Measurements from ENCODE around the gene TH. TPM values are rescaled to one million over a fixed set of nuclear protein-coding genes. Genes with fewer than 3 reads are reported as not detected.

Gene TH
- total and polyA plus RNA-seq, 2 donors, result 0.14 to 0.46 TPM

- no peaks in the 10 kb centered on the region for H3K9me3 ChIP-seq (ENCODE audit: control insufficient read depth in 2 of 2, insufficient read depth in 1 of 2, low read length in 1 of 2)
- DNase-seq (ENCODE audit: low read depth in 6 of 9, low spot score in 9 of 9), result no peak
Observed at GRCh38 chr11:2177076-2177475, 5.5 kb upstream of the TH start.

DNA sequence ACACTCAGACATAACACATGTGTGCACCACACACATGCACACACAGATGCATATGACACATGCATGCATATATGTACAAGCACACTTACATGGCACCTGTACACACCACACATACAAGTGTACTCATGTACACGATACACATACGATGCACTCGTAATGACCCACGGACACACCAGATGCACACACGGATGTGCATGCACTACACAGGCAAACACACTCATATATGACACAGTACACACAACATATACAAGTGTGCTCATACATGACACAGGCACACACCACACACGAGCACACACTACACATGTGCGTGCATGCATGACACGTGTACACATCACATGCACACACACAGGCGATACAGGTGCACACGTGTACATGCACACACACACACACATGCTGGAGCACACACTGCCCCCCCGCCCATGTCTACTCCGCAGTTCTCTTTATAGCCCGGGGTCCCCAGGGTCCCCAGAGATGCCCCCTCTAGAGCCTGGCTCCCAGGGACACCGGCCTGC, 4.8 kb upstream of the TH start:
- H3K4me1 ChIP-seq (ENCODE audit: control insufficient read depth in 2 of 2, insufficient read depth in 2 of 2, low read length in 2 of 2), result no peaks in the 10 kb centered on the region
- DNase-seq (ENCODE audit: low read depth in 6 of 9, low spot score in 9 of 9), result no peak
- WGBS, result 97% methylated on average over 14 of the region's 14 CpGs

More at GRCh38 chr11:2177076-2177475, 5.5 kb upstream of the TH start:
- Histone ChIP-seq H3K36me3 (ENCODE audit: control insufficient read depth in 2 of 2, insufficient read depth in 2 of 2, low read length in 1 of 2) (no peaks in the 10 kb centered on the region), H3K27ac (ENCODE audit: low read depth in 1 of 2, low read length in 1 of 2) (no peak overlapping the region), H3K27me3 (ENCODE audit: control insufficient read depth in 2 of 2, insufficient read depth in 1 of 2, low read length in 1 of 2) (peaks cover 0 to 5% of the 10 kb centered on the region in 2 donors), H3K4me1 (ENCODE audit: control insufficient read depth in 2 of 2, insufficient read depth in 2 of 2, low read length in 2 of 2) (no peaks in the 10 kb centered on the region), H3K4me3 (ENCODE audit: low read length in 2 of 2) (no peak overlapping the region)
- 89% methylated on average over 18 of the region's 18 CpGs for WGBS

DNA sequence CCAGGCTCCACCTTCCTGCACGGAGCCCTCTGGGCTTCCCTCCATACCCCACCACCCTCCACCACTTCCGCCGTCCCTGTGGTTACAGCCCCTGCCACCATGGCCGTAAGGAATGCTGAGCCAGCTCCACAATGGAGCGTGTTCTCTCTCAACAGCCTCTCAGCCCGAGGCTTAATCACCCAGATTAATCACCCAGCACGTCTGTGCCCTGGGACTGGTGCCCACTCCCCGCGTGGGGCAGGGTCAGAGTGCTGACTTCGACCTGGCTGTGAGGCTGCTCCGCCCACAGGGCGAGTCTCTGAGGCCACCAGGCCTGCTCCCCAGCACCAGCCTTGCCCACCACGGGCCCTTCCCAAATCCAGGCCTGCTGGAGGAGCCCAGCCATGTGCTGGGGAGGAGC, 4.0 kb upstream of the TH start:
- no peak for DNase-seq (ENCODE audit: low read depth in 6 of 9, low spot score in 9 of 9)
- H3K4me3 ChIP-seq (ENCODE audit: low read length in 2 of 2), result no peak overlapping the region
- no peaks in the 10 kb centered on the region for H3K36me3 ChIP-seq (ENCODE audit: control insufficient read depth in 2 of 2, insufficient read depth in 2 of 2, low read length in 1 of 2)
- peaks cover 0 to 5% of the 10 kb centered on the region in 2 donors for H3K27me3 ChIP-seq (ENCODE audit: control insufficient read depth in 2 of 2, insufficient read depth in 1 of 2, low read length in 1 of 2)
- no peaks in the 10 kb centered on the region for H3K4me1 ChIP-seq (ENCODE audit: control insufficient read depth in 2 of 2, insufficient read depth in 2 of 2, low read length in 2 of 2)
- H3K9me3 ChIP-seq (ENCODE audit: control insufficient read depth in 2 of 2, insufficient read depth in 1 of 2, low read length in 1 of 2), result no peaks in the 10 kb centered on the region
- 85% methylated on average over 13 of the region's 13 CpGs for WGBS
- H3K27ac ChIP-seq (ENCODE audit: low read depth in 1 of 2, low read length in 1 of 2), result no peak overlapping the region

More for the DNA sequence above, 4.8 kb upstream of the TH start:
- no peak overlapping the region for H3K4me3 ChIP-seq (ENCODE audit: low read length in 2 of 2)
- H3K27me3 ChIP-seq (ENCODE audit: control insufficient read depth in 2 of 2, insufficient read depth in 1 of 2, low read length in 1 of 2), result peaks cover 0 to 5% of the 10 kb centered on the region in 2 donors
- no peaks in the 10 kb centered on the region for H3K36me3 ChIP-seq (ENCODE audit: control insufficient read depth in 2 of 2, insufficient read depth in 2 of 2, low read length in 1 of 2)
- no peaks in the 10 kb centered on the region for H3K9me3 ChIP-seq (ENCODE audit: control insufficient read depth in 2 of 2, insufficient read depth in 1 of 2, low read length in 1 of 2)
- H3K27ac ChIP-seq (ENCODE audit: low read depth in 1 of 2, low read length in 1 of 2), result no peak overlapping the region

- 96% methylated on average over 11 of the region's 11 CpGs for WGBS
- Histone ChIP-seq H3K27ac (ENCODE audit: low read depth in 1 of 2, low read length in 1 of 2) (no peak overlapping the region), H3K9me3 (ENCODE audit: control insufficient read depth in 2 of 2, insufficient read depth in 1 of 2, low read length in 1 of 2) (no peaks in the 10 kb centered on the region), H3K36me3 (ENCODE audit: control insufficient read depth in 2 of 2, insufficient read depth in 2 of 2, low read length in 1 of 2) (no peaks in the 10 kb centered on the region), H3K4me1 (ENCODE audit: control insufficient read depth in 2 of 2, insufficient read depth in 2 of 2, low read length in 2 of 2) (no peaks in the 10 kb centered on the region), H3K27me3 (ENCODE audit: control insufficient read depth in 2 of 2, insufficient read depth in 1 of 2, low read length in 1 of 2) (peaks cover 0 to 15% of the 10 kb centered on the region in 2 donors), H3K4me3 (ENCODE audit: low read length in 2 of 2) (no peak overlapping the region)
- no peak for DNase-seq (ENCODE audit: low read depth in 6 of 9, low spot score in 9 of 9)
Observed at GRCh38 chr11:2174361-2174760, 2.7 kb upstream of the TH start.

- no peaks in the 10 kb centered on the region for H3K36me3 ChIP-seq (ENCODE audit: control insufficient read depth in 2 of 2, insufficient read depth in 2 of 2, low read length in 1 of 2)
- no peak overlapping the region for H3K4me3 ChIP-seq (ENCODE audit: low read length in 2 of 2)
- no peaks in the 10 kb centered on the region for H3K4me1 ChIP-seq (ENCODE audit: control insufficient read depth in 2 of 2, insufficient read depth in 2 of 2, low read length in 2 of 2)
- no peaks in the 10 kb centered on the region for H3K9me3 ChIP-seq (ENCODE audit: control insufficient read depth in 2 of 2, insufficient read depth in 1 of 2, low read length in 1 of 2)
- peaks cover 0 to 12% of the 10 kb centered on the region in 2 donors for H3K27me3 ChIP-seq (ENCODE audit: control insufficient read depth in 2 of 2, insufficient read depth in 1 of 2, low read length in 1 of 2)
- no peak for DNase-seq (ENCODE audit: low read depth in 6 of 9, low spot score in 9 of 9)
- 84% methylated on average over 11 of the region's 11 CpGs for WGBS
- H3K27ac ChIP-seq (ENCODE audit: low read depth in 1 of 2, low read length in 1 of 2), result no peak overlapping the region
Observed at GRCh38 chr11:2173761-2174160, 2.1 kb upstream of the TH start.

GRCh38 chr11:2173150-2173693, 1.6 kb upstream of the TH start:
- no peaks in the 10 kb centered on the region for H3K36me3 ChIP-seq (ENCODE audit: control insufficient read depth in 2 of 2, insufficient read depth in 2 of 2, low read length in 1 of 2)
- H3K27me3 ChIP-seq (ENCODE audit: control insufficient read depth in 2 of 2, insufficient read depth in 1 of 2, low read length in 1 of 2), result peaks cover 0 to 11% of the 10 kb centered on the region in 2 donors
- H3K27ac ChIP-seq (ENCODE audit: low read depth in 1 of 2, low read length in 1 of 2), result no peak overlapping the region
- no peaks in the 10 kb centered on the region for H3K4me1 ChIP-seq (ENCODE audit: control insufficient read depth in 2 of 2, insufficient read depth in 2 of 2, low read length in 2 of 2)
- no peak overlapping the region for H3K4me3 ChIP-seq (ENCODE audit: low read length in 2 of 2)
- 77% methylated on average over 16 of the region's 16 CpGs for WGBS
- no peak for DNase-seq (ENCODE audit: low read depth in 6 of 9, low spot score in 9 of 9)
- no peaks in the 10 kb centered on the region for H3K9me3 ChIP-seq (ENCODE audit: control insufficient read depth in 2 of 2, insufficient read depth in 1 of 2, low read length in 1 of 2)

DNA sequence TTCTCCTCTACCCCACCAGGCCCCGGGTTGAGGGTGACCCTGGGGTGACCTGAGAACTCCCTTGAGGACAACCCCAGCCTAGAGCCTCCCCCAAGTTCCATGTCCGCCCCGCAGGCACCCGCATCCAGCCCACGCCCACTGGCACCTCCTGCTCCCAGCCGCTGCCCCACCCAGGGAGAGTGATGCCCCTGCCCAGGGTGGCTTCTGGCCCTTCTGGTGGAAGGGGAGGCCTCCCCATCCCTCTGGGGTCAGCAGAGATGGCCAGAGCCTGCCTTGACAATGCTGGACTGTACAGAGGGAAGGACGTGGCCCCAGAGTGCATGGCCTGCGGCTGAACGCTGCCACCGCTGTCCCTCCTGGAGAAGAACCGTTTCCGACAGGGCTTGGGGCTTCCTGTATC, 1.1 kb upstream of the TH start:
- no peak overlapping the region for H3K4me3 ChIP-seq (ENCODE audit: low read length in 2 of 2)

DNA sequence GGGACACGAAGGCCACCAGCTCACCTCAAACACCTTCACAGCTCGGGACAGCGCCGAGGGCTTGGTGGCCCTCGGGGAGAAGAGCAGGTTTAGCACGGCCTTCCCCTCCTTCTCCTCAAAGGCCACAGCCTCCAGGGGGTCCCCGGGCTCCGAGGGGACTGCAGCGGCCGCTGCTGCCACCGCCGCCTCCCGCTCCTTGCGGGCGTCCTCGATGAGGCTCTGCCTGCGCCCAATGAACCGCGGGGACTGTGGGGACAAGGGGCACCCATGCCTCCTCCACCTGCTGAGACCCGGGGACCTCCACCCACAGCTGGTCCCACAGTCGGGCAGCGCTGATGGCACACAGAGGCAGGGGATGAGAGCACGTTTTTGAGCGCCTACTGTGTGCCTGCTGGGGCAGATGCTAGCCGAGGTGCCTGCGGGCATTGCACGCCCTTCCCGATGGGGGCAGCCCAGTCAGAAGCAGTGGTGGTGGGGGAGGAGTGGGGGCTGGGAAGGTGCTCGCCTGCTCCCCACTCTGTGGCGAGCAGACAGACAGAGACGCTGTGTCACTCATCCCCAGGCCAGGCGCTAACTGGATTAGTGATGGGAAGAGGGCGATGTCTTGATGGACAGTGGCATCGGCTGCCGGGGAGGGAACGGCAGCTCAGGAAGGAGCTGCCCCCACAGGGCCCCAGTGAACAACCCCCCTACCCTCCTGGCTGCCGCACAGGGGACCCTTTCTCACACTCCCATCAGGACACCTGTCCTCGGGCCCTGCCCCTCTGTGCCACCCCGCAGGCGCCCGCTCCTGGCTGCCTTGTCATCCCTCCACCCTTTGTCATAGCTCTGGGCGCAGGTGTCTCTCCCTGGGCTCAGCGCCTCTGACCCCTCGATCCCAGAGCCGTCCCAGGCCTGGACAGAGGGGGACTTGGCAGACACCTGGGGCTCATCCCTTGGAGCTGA, 1.7 kb downstream of the TH start:
- Histone ChIP-seq H3K4me1 (ENCODE audit: control insufficient read depth in 2 of 2, insufficient read depth in 2 of 2, low read length in 2 of 2) (no peaks in the 10 kb centered on the region), H3K27me3 (ENCODE audit: control insufficient read depth in 2 of 2, insufficient read depth in 1 of 2, low read length in 1 of 2) (peaks cover 10 to 39% of the 10 kb centered on the region in 2 donors), H3K9me3 (ENCODE audit: control insufficient read depth in 2 of 2, insufficient read depth in 1 of 2, low read length in 1 of 2) (no peaks in the 10 kb centered on the region), H3K36me3 (ENCODE audit: control insufficient read depth in 2 of 2, insufficient read depth in 2 of 2, low read length in 1 of 2) (no peaks in the 10 kb centered on the region), H3K27ac (ENCODE audit: low read depth in 1 of 2, low read length in 1 of 2) (no peak overlapping the region), H3K4me3 (ENCODE audit: low read length in 2 of 2) (no peak overlapping the region)
- 77% methylated on average over 45 of the region's 45 CpGs for WGBS
- DNase-seq (ENCODE audit: low read depth in 6 of 9, low spot score in 9 of 9), result no peak

More for the DNA sequence above, 1.1 kb upstream of the TH start:
- DNase-seq (ENCODE audit: low read depth in 6 of 9, low spot score in 9 of 9), result no peak
- no peaks in the 10 kb centered on the region for H3K9me3 ChIP-seq (ENCODE audit: control insufficient read depth in 2 of 2, insufficient read depth in 1 of 2, low read length in 1 of 2)
- H3K4me1 ChIP-seq (ENCODE audit: control insufficient read depth in 2 of 2, insufficient read depth in 2 of 2, low read length in 2 of 2), result no peaks in the 10 kb centered on the region
- no peaks in the 10 kb centered on the region for H3K36me3 ChIP-seq (ENCODE audit: control insufficient read depth in 2 of 2, insufficient read depth in 2 of 2, low read length in 1 of 2)
- H3K27ac ChIP-seq (ENCODE audit: low read depth in 1 of 2, low read length in 1 of 2), result no peak overlapping the region
- WGBS, result 89% methylated on average over 12 of the region's 12 CpGs
- peaks cover 0 to 16% of the 10 kb centered on the region in 2 donors for H3K27me3 ChIP-seq (ENCODE audit: control insufficient read depth in 2 of 2, insufficient read depth in 1 of 2, low read length in 1 of 2)

DNA sequence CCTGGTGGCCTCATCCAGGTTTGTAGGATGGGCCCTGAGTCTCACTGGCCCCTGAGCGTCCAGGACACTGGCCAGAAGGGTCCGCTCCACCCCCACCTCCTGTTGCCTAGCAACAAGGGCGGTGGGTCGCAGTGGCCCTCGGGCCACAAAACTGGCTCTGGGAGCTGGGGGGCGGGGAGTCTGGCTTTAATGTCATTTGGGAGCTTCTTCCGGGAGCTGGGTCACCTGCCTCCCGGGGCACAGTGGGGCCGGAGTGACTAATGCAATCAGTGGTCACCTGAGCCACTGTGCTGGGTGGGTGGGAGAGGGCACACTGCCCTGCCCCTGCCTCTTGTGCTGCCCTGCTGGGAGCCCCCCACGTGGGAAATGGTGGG, 2.6 kb downstream of the TH start:
- H3K36me3 ChIP-seq (ENCODE audit: control insufficient read depth in 2 of 2, insufficient read depth in 2 of 2, low read length in 1 of 2), result no peaks in the 10 kb centered on the region
- peaks cover 10 to 39% of the 10 kb centered on the region in 2 donors for H3K27me3 ChIP-seq (ENCODE audit: control insufficient read depth in 2 of 2, insufficient read depth in 1 of 2, low read length in 1 of 2)
- no peak overlapping the region for H3K27ac ChIP-seq (ENCODE audit: low read depth in 1 of 2, low read length in 1 of 2)
- DNase-seq (ENCODE audit: low read depth in 6 of 9, low spot score in 9 of 9), result no peak
- no peaks in the 10 kb centered on the region for H3K4me1 ChIP-seq (ENCODE audit: control insufficient read depth in 2 of 2, insufficient read depth in 2 of 2, low read length in 2 of 2)
- 82% methylated on average over 10 of the region's 10 CpGs for WGBS
- no peaks in the 10 kb centered on the region for H3K9me3 ChIP-seq (ENCODE audit: control insufficient read depth in 2 of 2, insufficient read depth in 1 of 2, low read length in 1 of 2)
- no peak overlapping the region for H3K4me3 ChIP-seq (ENCODE audit: low read length in 2 of 2)
